DMS 273 (cell line): Measurements from ENCODE around the gene NCMAP.
"Not testable (repeated sequence)": the region's sequence is repeated elsewhere in the genome, so short reads cannot be mapped to it uniquely, and the experiment has no call there.

Experiments used
- DNase-seq: peaks from one replicate; lab custom pipeline; 2025; ENCODE audit not compliant: unreplicated experiment; lab: John Stamatoyannopoulos, UW

Gene NCMAP

GRCh38 chr1:24541711-24542346, 14.1 kb upstream of the NCMAP start:
- peak; percentile 26 for DNase-seq

GRCh38 chr1:24544239-24544638, 11.6 kb upstream of the NCMAP start:
- no peak for DNase-seq

- no peak for DNase-seq
Observed at GRCh38 chr1:24545662-24546061, 10.2 kb upstream of the NCMAP start.

- no peak for DNase-seq
Observed at GRCh38 chr1:24547195-24547594, 8.7 kb upstream of the NCMAP start.

GRCh38 chr1:24548070-24548469, 7.8 kb upstream of the NCMAP start:
- no peak for DNase-seq

- not testable (repeated sequence) for DNase-seq
Observed at GRCh38 chr1:24549210-24549609, 6.7 kb upstream of the NCMAP start.

GRCh38 chr1:24551290-24551959, 4.5 kb upstream of the NCMAP start:
- no peak for DNase-seq

GRCh38 chr1:24551960-24552571, 3.8 kb upstream of the NCMAP start:
- peak; percentile 18 for DNase-seq

- no peak for DNase-seq
Observed at GRCh38 chr1:24553931-24554330, 2.0 kb upstream of the NCMAP start.

GRCh38 chr1:24554714-24555113, 1.2 kb upstream of the NCMAP start:
- no peak for DNase-seq

- no peak for DNase-seq
Observed at GRCh38 chr1:24556414-24556795, 518 bp downstream of the NCMAP start.

GRCh38 chr1:24557220-24557619, 1.3 kb downstream of the NCMAP start:
- DNase-seq = no peak

- DNase-seq = no peak
Observed at GRCh38 chr1:24557711-24558131, 1.8 kb downstream of the NCMAP start.

- DNase-seq = no peak
Observed at GRCh38 chr1:24558455-24558854, 2.6 kb downstream of the NCMAP start.

GRCh38 chr1:24558902-24559791, 3.3 kb downstream of the NCMAP start:
- peak; percentile 17 for DNase-seq

GRCh38 chr1:24560361-24560760, 4.5 kb downstream of the NCMAP start:
- DNase-seq = no peak

- DNase-seq = peak; percentile 42
Observed at GRCh38 chr1:24562625-24563024, 6.7 kb downstream of the NCMAP start.

- DNase-seq = no peak
Observed at GRCh38 chr1:24564695-24565094, 8.8 kb downstream of the NCMAP start.

GRCh38 chr1:24566236-24566867, 10.5 kb downstream of the NCMAP start:
- DNase-seq = no peak

- no peak for DNase-seq
Observed at GRCh38 chr1:24567792-24568388, 12.0 kb downstream of the NCMAP start.

GRCh38 chr1:24568475-24568874, 12.6 kb downstream of the NCMAP start:
- DNase-seq = no peak
